OCI-LY7 (cell line): Measurements from ENCODE around the gene AFF3. TPM values are rescaled to one million over a fixed set of nuclear protein-coding genes. Genes with fewer than 3 reads are reported as not detected.

ENCODE experiments used
- BruUV-seq: library from RNA; stranded (reverse); fragments of 400-500 nt; replicated peaks from 2 replicates; lab custom pipeline; 2021; lab: Mats Ljungman, UMichigan
- CTCF ChIA-PET: fragments of 300-600 bp; sonication (Branson Sonifier 250); formaldehyde crosslinking; loops from one replicate; lab custom pipeline; 2022; ENCODE audit warnings: antibody characterized with exemption; ENCODE audit not compliant: unreplicated experiment; lab: Charles Lee
- POLR2A ChIA-PET: fragments of 300-600 bp; sonication (Branson Sonifier 250); formaldehyde crosslinking; loops from one replicate; lab custom pipeline; 2022; ENCODE audit warnings: antibody characterized with exemption; lab: Charles Lee
- DNase-seq: peaks from one replicate; pipeline ENCODE4 v3.0.0-alpha.2; 2015; ENCODE audit warnings: low spot score
- H2AFZ ChIP-seq: fragments of 200-600 bp; sonication (generic), shearing (Covaris generic); 2 replicates; pipeline ENCODE4 v1.6.1; 2014; ENCODE audit warnings: mild to moderate bottlenecking, antibody characterized with exemption, low read length, moderate library complexity
- H3K27ac ChIP-seq: fragments of 200-600 bp; sonication (generic); 2 replicates; pipeline ENCODE4 v1.5.1; 2014; ENCODE audit warnings: mixed run types, low read depth, mild to moderate bottlenecking, moderate library complexity, low read length, inconsistent platforms; ENCODE audit not compliant: poor library complexity, severe bottlenecking
- H3K36me3 ChIP-seq: fragments of 200-600 bp; sonication (generic); 2 replicates; pipeline ENCODE4 v1.6.1; 2014; ENCODE audit warnings: mild to moderate bottlenecking, antibody characterized with exemption, low read length, moderate library complexity, mixed read lengths; ENCODE audit not compliant: insufficient read depth
- H3K4me1 ChIP-seq: fragments of 200-600 bp; sonication (generic); 2 replicates; pipeline ENCODE4 v1.5.1; 2014; ENCODE audit warnings: mild to moderate bottlenecking, low read length; ENCODE audit not compliant: insufficient read depth, poor library complexity, severe bottlenecking
- H3K4me2 ChIP-seq: fragments of 200-600 bp; sonication (generic); 2 replicates; pipeline ENCODE4 v1.6.1; 2014; ENCODE audit warnings: mild to moderate bottlenecking, low read length
- H3K4me3 ChIP-seq: fragments of 200-600 bp; sonication (generic); 2 replicates; pipeline ENCODE4 v1.5.1; 2014; ENCODE audit warnings: mild to moderate bottlenecking, low read depth, low read length; ENCODE audit not compliant: poor library complexity, severe bottlenecking
- H3K79me2 ChIP-seq: fragments of 200-600 bp; sonication (generic); 2 replicates; pipeline ENCODE4 v1.6.1; 2016; ENCODE audit warnings: low read depth, mild to moderate bottlenecking, low read length, moderate library complexity, mixed read lengths; ENCODE audit not compliant: insufficient read depth
- H3K9me2 ChIP-seq: fragments of 200-600 bp; sonication (generic); 2 replicates; pipeline ENCODE4 v1.6.1; 2016; ENCODE audit warnings: mild to moderate bottlenecking, low read length, mixed read lengths; ENCODE audit not compliant: insufficient read depth
- H3K9me3 ChIP-seq: fragments of 200-600 bp; sonication (generic); 2 replicates; pipeline ENCODE4 v1.6.1; 2014; ENCODE audit warnings: mild to moderate bottlenecking, mixed run types, low read length, mixed read lengths
- H4K20me1 ChIP-seq: fragments of 200-600 bp; sonication (generic); 2 replicates; pipeline ENCODE4 v1.6.1; 2014; ENCODE audit warnings: mild to moderate bottlenecking, antibody characterized with exemption, low read length, moderate library complexity, mixed read lengths; ENCODE audit not compliant: insufficient read depth
- CTCF ChIP-seq: fragments of 200-600 bp; sonication (generic); conservative IDR thresholded peaks from 2 replicates; pipeline ENCODE4 v1.5.1; 2014; ENCODE audit warnings: mild to moderate bottlenecking, antibody characterized with exemption, low read length, moderate library complexity, mixed read lengths
- EZH2phosphoT487 ChIP-seq: fragments of 200-600 bp; sonication (generic); IDR thresholded peaks from 2 replicates; pipeline ENCODE4 v1.6.1; 2018; ENCODE audit warnings: low read depth, borderline replicate concordance, mild to moderate bottlenecking, mixed run types, antibody characterized with exemption, low read length, moderate library complexity, mixed read lengths
- intact Hi-C: fragments of 100-400 bp; cut with micrococcal nuclease; formaldehyde crosslinking; loops from one replicate; pipeline ENCODE4 v1.10.0; 2022; ENCODE audit not compliant: unreplicated experiment
- total RNA-seq, 2 experiments: library from RNA; depleted of rRNA in 1 of 2; stranded (reverse); fragments of >200 nt in 1 of 2; shearing (Covaris generic) in 1 of 2; gene quantifications; 2 replicates each; pipeline ENCODE4 v1.2.3, GENCODE V29; 2014 to 2022

Gene AFF3
- total RNA-seq, 2 experiments from 2014 or later: 131 to 133 TPM

GRCh38 chr2:99763764-99764163 is 378.6 kb downstream of the AFF3 start:
- CTCF ChIA-PET: no interaction called here
- Histone ChIP-seq H3K9me2 (no peaks in the 10 kb centered on the region), H3K9me3 (no peaks in the 10 kb centered on the region), H3K4me1 (no peaks in the 10 kb centered on the region), H3K36me3 (peaks cover 5% of the 10 kb centered on the region; the same call in 1 of the 2 replicates), H2AFZ (no peak overlapping the region), H3K27ac (no peak overlapping the region), H4K20me1 (no peaks in the 10 kb centered on the region), H3K4me2 (no peak overlapping the region), H3K4me3 (no peak overlapping the region), H3K79me2 (no peaks in the 10 kb centered on the region)
- TF ChIP-seq CTCF (no peak), EZH2phosphoT487 (no peak)
- intact Hi-C loops: no loop called here
- no peak for DNase-seq
- BruUV-seq: no TSS peak
- POLR2A ChIA-PET: no interaction called here

- no TSS peak for BruUV-seq
- POLR2A ChIA-PET: interaction anchor here (0.6 kb wide), 1 partner anchor 206 kb away, joined by 3 read pairs; no protein-coding TSS in a partner anchor
- H4K20me1 ChIP-seq: no peaks in the 10 kb centered on the region
- H3K4me2 ChIP-seq: no peak overlapping the region
- CTCF ChIA-PET: no interaction called here
- intact Hi-C loops: no loop called here
- no peak overlapping the region for H3K27ac ChIP-seq
- H3K4me1 ChIP-seq: no peaks in the 10 kb centered on the region
- H3K4me3 ChIP-seq: no peak overlapping the region
- no peaks in the 10 kb centered on the region for H3K36me3 ChIP-seq
- no peaks in the 10 kb centered on the region for H3K9me3 ChIP-seq
- no peak for DNase-seq
- H3K9me2 ChIP-seq: no peaks in the 10 kb centered on the region
- TF ChIP-seq EZH2phosphoT487 (no peak), CTCF (no peak)
- no peak overlapping the region for H2AFZ ChIP-seq
- no peaks in the 10 kb centered on the region for H3K79me2 ChIP-seq
Measured at GRCh38 chr2:99762714-99763113, 379.7 kb downstream of the AFF3 start.

- CTCF ChIA-PET: no interaction called here
- POLR2A ChIA-PET: no interaction called here
- Histone ChIP-seq H3K9me2 (no peaks in the 10 kb centered on the region), H3K79me2 (no peaks in the 10 kb centered on the region), H3K27ac (no peak overlapping the region), H3K4me3 (no peak overlapping the region), H4K20me1 (no peaks in the 10 kb centered on the region), H3K9me3 (no peaks in the 10 kb centered on the region), H3K4me1 (no peaks in the 10 kb centered on the region), H3K36me3 (peaks cover 4% of the 10 kb centered on the region; the same call in 1 of the 2 replicates), H3K4me2 (no peak overlapping the region), H2AFZ (no peak overlapping the region)
- no TSS peak for BruUV-seq
- TF ChIP-seq CTCF (no peak), EZH2phosphoT487 (no peak)
- DNase-seq: no peak
- intact Hi-C loops: no loop called here
Measured at GRCh38 chr2:99757611-99758114, 384.7 kb downstream of the AFF3 start.
